Dermis microvascular lymphatic vessel endothelial cell (primary cell): Measurements from ENCODE around the gene ALK. TPM values are rescaled to one million over a fixed set of nuclear protein-coding genes. Genes with fewer than 3 reads are reported as not detected.

Experiments
- DNase-seq, 2 donors: peaks; one replicate each; pipeline versions ENCODE4 v3.0.0 to v3.0.0-alpha.2; 2010; ENCODE audit warnings: low read depth in 2 of 2
- total RNA-seq: library from RNA; depleted of rRNA; stranded (reverse); fragments of >200 nt; gene quantifications from 2 replicates; pipeline ENCODE4 v1.2.1, GENCODE V29; 2014

The ALK gene
- total RNA-seq, 1 donor from 2014 or later, result not detected

- no peak for DNase-seq
These were observed 308.8 kb downstream of the ALK start for GRCh38 chr2:29612568-29612967.

GRCh38 chr2:29611850-29612249, 309.5 kb downstream of the ALK start:
- no peak for DNase-seq

GRCh38 chr2:29611261-29611660, 310.1 kb downstream of the ALK start:
- no peak for DNase-seq

GRCh38 chr2:29610569-29610968, 310.8 kb downstream of the ALK start:
- DNase-seq, result no peak

- DNase-seq, result no peak
These were observed 314.4 kb downstream of the ALK start for GRCh38 chr2:29607038-29607420.

- DNase-seq, result peak in 1 of 2 donors; percentile 9
These were observed 315.0 kb downstream of the ALK start for GRCh38 chr2:29606104-29607037.

- no peak for DNase-seq
These were observed 318.0 kb downstream of the ALK start for GRCh38 chr2:29603341-29603740.

GRCh38 chr2:29601872-29602271, 319.5 kb downstream of the ALK start:
- DNase-seq, result no peak

- DNase-seq, result no peak
These were observed 320.1 kb downstream of the ALK start for GRCh38 chr2:29601321-29601720.

- no peak for DNase-seq
These were observed 321.4 kb downstream of the ALK start for GRCh38 chr2:29599946-29600345.

GRCh38 chr2:29598978-29599377, 322.4 kb downstream of the ALK start:
- no peak for DNase-seq

GRCh38 chr2:29597035-29597434, 324.4 kb downstream of the ALK start:
- no peak for DNase-seq

- no peak for DNase-seq
These were observed 324.8 kb downstream of the ALK start for GRCh38 chr2:29596584-29596983.

- DNase-seq, result no peak
These were observed 329.8 kb downstream of the ALK start for GRCh38 chr2:29591600-29591999.

- DNase-seq, result no peak
These were observed 331.2 kb downstream of the ALK start for GRCh38 chr2:29590211-29590610.

- DNase-seq, result no peak
These were observed 331.8 kb downstream of the ALK start for GRCh38 chr2:29589440-29590103.

GRCh38 chr2:29587402-29588190, 333.8 kb downstream of the ALK start:
- DNase-seq, result no peak

GRCh38 chr2:29586919-29587318, 334.5 kb downstream of the ALK start:
- DNase-seq, result no peak

GRCh38 chr2:29583548-29584156, 337.7 kb downstream of the ALK start:
- no peak for DNase-seq

- no peak for DNase-seq
These were observed 338.3 kb downstream of the ALK start for GRCh38 chr2:29583104-29583503.

- no peak for DNase-seq
These were observed 339.3 kb downstream of the ALK start for GRCh38 chr2:29582062-29582461.

- no peak for DNase-seq
These were observed 341.2 kb downstream of the ALK start for GRCh38 chr2:29580223-29580622.
